Spleen (tissue), 11 donors: Measurements from ENCODE around the gene CTBP1. TPM values are rescaled to one million over a fixed set of nuclear protein-coding genes. Genes with fewer than 3 reads are reported as not detected.

Source experiments
- DNase-seq: peaks from one replicate; pipeline ENCODE4 v3.0.0-alpha.2; 2020
- H3K27ac ChIP-seq, 8 donors: fragments of 200-600 bp; sonication (generic) in 7 of 8; 1 replicate in 4 of 8; 2 replicates in 4 of 8; pipeline versions ENCODE4 v1.5.0 to v1.8.0; 2016 to 2021; ENCODE audit warnings: inconsistent platforms in 4 of 8, mild to moderate bottlenecking in 4 of 8, moderate library complexity in 1 of 8
- H3K27me3 ChIP-seq, 7 donors: fragments of 200-600 bp; sonication (generic) in 6 of 7; replicated peaks in 1 of 7; 1 replicate in 4 of 7; 2 replicates in 3 of 7; pipeline versions ENCODE4 v1.5.0 to v1.8.0; 2016 to 2021; ENCODE audit warnings: inconsistent platforms in 3 of 7, mild to moderate bottlenecking in 1 of 7
- H3K36me3 ChIP-seq, 6 donors: fragments of 200-600 bp; sonication (generic) in 5 of 6; 1 replicate in 4 of 6; 2 replicates in 2 of 6; pipeline versions ENCODE4 v1.5.0 to v1.8.0; 2016 to 2021; ENCODE audit warnings: inconsistent platforms in 2 of 6
- H3K4me1 ChIP-seq, 6 donors: fragments of 200-600 bp; sonication (generic) in 5 of 6; 1 replicate in 3 of 6; 2 replicates in 3 of 6; pipeline versions ENCODE4 v1.5.0 to v1.8.0; 2016 to 2021; ENCODE audit warnings: inconsistent platforms in 3 of 6
- H3K4me3 ChIP-seq, 8 donors: fragments of 200-600 bp; sonication (generic) in 7 of 8; 1 replicate in 4 of 8; 2 replicates in 4 of 8; pipeline versions ENCODE4 v1.5.0 to v1.8.0; 2016 to 2021; ENCODE audit warnings: inconsistent platforms in 4 of 8, mild to moderate bottlenecking in 4 of 8, moderate library complexity in 2 of 8
- H3K9me3 ChIP-seq, 8 donors: fragments of 200-600 bp; sonication (generic) in 7 of 8; 1 replicate in 4 of 8; 2 replicates in 4 of 8; pipeline versions ENCODE4 v1.5.0 to v1.8.0; 2016 to 2021; ENCODE audit warnings: inconsistent platforms in 4 of 8
- POLR2A ChIP-seq, 3 donors: fragments of 450-650 bp; IDR thresholded peaks; one replicate each; pipeline ENCODE4 v1.5.1; 2017; ENCODE audit warnings: antibody characterized with exemption in 3 of 3, mild to moderate bottlenecking in 1 of 3
- POLR2AphosphoS5 ChIP-seq, 3 donors: sonication (generic); formaldehyde crosslinking; IDR thresholded peaks; one replicate each; pipeline ENCODE4 v1.5.1; 2017; ENCODE audit warnings: antibody characterized with exemption in 3 of 3
- WGBS, 5 donors: extraction: QIAGEN DNeasy Blood & Tissue Kit in 3 of 5; methylation state at CpG; one replicate each; pipeline versions ENCODE4 v1.1.5 to v1.1.7; 2013 to 2018; 5-methylcytosine and 5-hydroxymethylcytosine counted together
- intact Hi-C: fragments of 100-400 bp; cut with DNase I; formaldehyde crosslinking; loops from one replicate; pipeline ENCODE4 v1.15.0; 2023; ENCODE audit warnings: low total_unique reads
- polyA plus RNA-seq, 3 donors: library from polyadenylated mRNA; stranded (reverse); fragments of 200-250 nt; gene quantifications; one replicate each; pipeline ENCODE4 v1.2.1, GENCODE V29; 2013
- total RNA-seq, 7 donors: library from RNA; depleted of rRNA in 3 of 7; stranded (reverse); fragments of >200 nt in 3 of 7; fragmentation: NEBNext Ultra II Directional in 4 of 7; extraction: Animal tissue kit (Norgen Biotek cat#: 25700) in 4 of 7; gene quantifications; one replicate each; pipeline versions ENCODE4 v1.1.0 to v1.2.1, GENCODE V29; 2016 to 2021
- TF ChIP-seq, protein P1 (sequence below), 11 experiments: fragments of 200-600 bp in 7 of 11; fragments of 450-650 bp in 4 of 11; sonication (generic) in 4 of 11; IDR thresholded peaks in 8 of 11; conservative IDR thresholded peaks in 3 of 11; 1 replicate in 7 of 11; 2 replicates in 4 of 11; pipeline versions ENCODE4 v1.4.0 to v1.8.0; 2016 to 2021; ENCODE audit warnings: antibody characterized with exemption in 11 of 11, inconsistent platforms in 4 of 11, mild to moderate bottlenecking in 1 of 11
- donor health status: healthy with polysubstance abuse.
- donor health status: DM: no; HTN: no; CAD: no; lungs with moderate emphysema.
- donor health status: DM: no; HTN: no; CAD: no.
- donor health status: Bipolar disorder and iron deficiency.
- donor health status: healthy.
- donor health status: DM: no; HTN: no; CAD: no.
- donor health status: DM: yes; HTN: yes; CAD: no.

Gene CTBP1
- total and polyA plus RNA-seq, 10 donors: 101 to 226 (median 187) TPM

DNA sequence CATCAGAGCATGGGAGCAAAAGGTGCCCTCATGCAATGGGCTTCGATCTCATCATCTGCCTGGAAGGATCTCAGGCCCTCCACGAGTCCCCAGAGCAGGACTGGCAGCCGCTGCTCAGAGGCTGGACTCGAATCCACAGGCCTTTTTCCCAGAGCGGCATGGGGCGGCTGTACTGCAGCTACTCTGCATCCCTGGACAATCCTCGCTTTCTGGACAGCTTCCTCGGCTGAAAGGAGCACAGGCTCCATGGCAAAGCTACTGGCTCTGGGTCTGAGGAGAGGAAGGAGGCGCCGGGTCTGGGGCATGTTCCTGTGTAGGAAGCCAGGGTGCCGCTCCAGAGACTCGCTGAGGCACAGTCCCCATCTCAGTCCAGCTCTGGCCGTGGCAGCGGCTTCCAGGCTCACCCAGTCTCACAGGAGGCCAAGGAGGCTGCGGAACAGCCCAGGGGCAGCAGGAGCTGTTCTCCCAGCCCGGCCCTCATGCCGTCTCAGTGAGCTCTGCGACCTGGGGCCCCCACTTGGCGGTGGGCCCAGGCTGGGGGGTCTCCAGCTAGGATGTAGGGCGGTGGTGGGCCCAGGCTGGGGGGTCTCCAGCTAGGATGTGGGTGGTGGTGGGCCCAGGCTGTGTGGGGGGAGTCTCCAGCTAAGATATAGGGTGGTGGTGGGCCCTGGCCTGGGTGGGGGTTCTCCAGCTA is 73.8 kb downstream of the CTBP1 start:
- Histone ChIP-seq H3K9me3 (peaks cover 0 to 7% (median 5%) of the 10 kb centered on the region in 8 donors), H3K27ac (no peak overlapping the region), H3K4me1 (peaks cover 13 to 64% (median 38%) of the 10 kb centered on the region in 6 donors), H3K27me3 (peaks cover 0 to 40% (median 29%) of the 10 kb centered on the region in 7 donors), H3K36me3 (peaks cover 0 to 10% (median 0%) of the 10 kb centered on the region in 6 donors), H3K4me3 (no peak overlapping the region)
- TF ChIP-seq POLR2A (IDR thresholded peaks at IDR 0.05): no peak
- TF ChIP-seq, protein P1, sequence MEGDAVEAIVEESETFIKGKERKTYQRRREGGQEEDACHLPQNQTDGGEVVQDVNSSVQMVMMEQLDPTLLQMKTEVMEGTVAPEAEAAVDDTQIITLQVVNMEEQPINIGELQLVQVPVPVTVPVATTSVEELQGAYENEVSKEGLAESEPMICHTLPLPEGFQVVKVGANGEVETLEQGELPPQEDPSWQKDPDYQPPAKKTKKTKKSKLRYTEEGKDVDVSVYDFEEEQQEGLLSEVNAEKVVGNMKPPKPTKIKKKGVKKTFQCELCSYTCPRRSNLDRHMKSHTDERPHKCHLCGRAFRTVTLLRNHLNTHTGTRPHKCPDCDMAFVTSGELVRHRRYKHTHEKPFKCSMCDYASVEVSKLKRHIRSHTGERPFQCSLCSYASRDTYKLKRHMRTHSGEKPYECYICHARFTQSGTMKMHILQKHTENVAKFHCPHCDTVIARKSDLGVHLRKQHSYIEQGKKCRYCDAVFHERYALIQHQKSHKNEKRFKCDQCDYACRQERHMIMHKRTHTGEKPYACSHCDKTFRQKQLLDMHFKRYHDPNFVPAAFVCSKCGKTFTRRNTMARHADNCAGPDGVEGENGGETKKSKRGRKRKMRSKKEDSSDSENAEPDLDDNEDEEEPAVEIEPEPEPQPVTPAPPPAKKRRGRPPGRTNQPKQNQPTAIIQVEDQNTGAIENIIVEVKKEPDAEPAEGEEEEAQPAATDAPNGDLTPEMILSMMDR (IDR thresholded peaks at IDR 0.05 in 8 of 11, conservative IDR thresholded peaks at IDR 0.05 in 3 of 11): no peak
- peak in 1 of 3 donors; percentile 18 for TF ChIP-seq POLR2AphosphoS5 (IDR thresholded peaks at IDR 0.05)
- WGBS, 5 donors: 89 to 96% (median 91%) methylated on average over 15 to 20 of the region's 20 CpGs
- intact Hi-C loops: no loop called here
- no peak for DNase-seq

DNA sequence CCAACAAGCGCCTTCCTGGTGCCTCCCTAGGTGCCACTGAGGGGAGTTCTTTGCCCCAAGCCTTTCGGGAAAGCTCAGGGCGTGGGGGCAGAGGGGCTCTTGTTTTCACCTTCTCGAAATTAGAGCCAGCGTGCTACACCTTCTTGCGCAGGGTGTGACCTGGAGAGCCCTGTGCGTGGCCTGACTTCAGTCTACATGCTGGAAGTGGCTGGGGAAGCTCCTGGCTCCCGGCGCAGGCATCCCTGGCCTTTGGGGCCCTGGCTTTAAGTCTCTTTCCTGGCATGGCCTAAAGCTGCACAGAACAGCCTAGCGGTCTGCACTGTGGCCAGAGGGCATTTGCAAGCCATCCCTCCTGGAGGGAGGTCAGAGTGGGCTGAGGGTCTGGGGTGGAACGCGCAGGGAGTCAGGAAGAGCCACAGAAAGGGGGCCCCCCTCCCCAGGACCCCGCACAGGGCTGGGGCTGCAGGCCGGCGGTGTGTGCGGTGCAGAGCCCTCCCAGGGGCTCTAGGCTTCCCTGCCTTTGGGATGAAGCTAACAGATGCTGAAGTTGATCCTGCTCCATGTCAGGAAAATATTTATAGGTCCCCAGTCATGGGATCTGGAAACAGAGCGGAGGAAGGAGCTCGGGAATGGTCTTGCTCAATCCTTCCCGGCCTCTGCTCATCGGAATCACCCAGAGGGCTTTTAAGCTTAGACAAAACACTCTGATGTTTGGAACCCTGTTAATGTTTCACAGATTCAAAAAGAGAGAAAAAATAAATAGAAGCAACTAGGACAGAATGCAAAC is 75.8 kb downstream of the CTBP1 start:
- H3K36me3 ChIP-seq: peaks cover 0 to 22% (median 0%) of the 10 kb centered on the region in 6 donors
- H3K27ac ChIP-seq: peak overlapping the region in 4 of 8 donors; percentile 11 to 76 (median 37)
- TF ChIP-seq, protein P1 (IDR thresholded peaks at IDR 0.05 in 8 of 11, conservative IDR thresholded peaks at IDR 0.05 in 3 of 11): no peak
- peak in 1 of 3 donors; percentile 29 for TF ChIP-seq POLR2AphosphoS5 (IDR thresholded peaks at IDR 0.05)
- H3K4me3 ChIP-seq: no peak overlapping the region
- no peaks in the 10 kb centered on the region for H3K9me3 ChIP-seq
- peaks cover 0 to 55% (median 30%) of the 10 kb centered on the region in 7 donors for H3K27me3 ChIP-seq
- WGBS, 5 donors: 60 to 74% (median 61%) methylated on average over 15 to 20 of the region's 20 CpGs
- H3K4me1 ChIP-seq: peaks cover 13 to 71% (median 41%) of the 10 kb centered on the region in 6 donors
- DNase-seq: no peak
- intact Hi-C loops: no loop called here

DNA sequence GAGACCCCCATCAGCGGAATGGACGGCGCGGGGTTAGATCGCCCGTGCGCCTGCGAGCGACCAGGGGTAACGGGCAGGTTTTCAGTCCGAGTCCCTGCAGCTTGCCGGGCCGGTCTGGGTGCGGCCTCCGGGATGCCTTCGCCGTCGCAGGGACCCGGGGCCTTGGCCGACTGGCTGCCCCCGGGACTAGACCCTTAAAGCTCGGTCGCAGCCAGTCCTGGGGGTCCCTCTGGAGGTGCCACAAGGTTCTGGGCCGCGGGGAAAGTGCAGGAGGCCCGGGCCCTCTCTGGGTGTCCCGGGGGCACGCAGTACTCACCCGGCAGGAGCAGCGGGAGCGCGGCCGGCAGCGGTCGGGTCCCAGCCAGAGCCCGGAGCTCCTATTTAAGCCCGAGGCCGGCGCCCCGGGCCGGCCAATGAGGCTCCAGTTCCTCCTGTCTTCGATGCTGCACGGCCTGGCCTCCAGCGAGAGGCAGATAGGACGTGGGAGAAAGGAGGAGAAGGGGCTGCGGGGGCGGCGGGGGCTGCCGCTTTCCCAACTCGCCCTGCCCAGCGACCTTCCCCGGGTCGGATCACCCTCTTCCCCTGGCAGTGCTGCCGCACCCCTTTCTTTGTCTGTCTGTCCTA is 76.6 kb downstream of the CTBP1 start, which contains the start of gene SPON2:
TSS of gene SPON2 (minus strand) at position 356 of the 624 bp plus-strand sequence.
- Histone ChIP-seq H3K36me3 (peaks cover 0 to 22% (median 0%) of the 10 kb centered on the region in 6 donors), H3K27me3 (peaks cover 0 to 55% (median 30%) of the 10 kb centered on the region in 7 donors), H3K4me1 (peaks cover 13 to 71% (median 44%) of the 10 kb centered on the region in 6 donors), H3K9me3 (no peaks in the 10 kb centered on the region), H3K27ac (peak within 1 kb of the TSS in 6 of 8 donors; percentile 44 to 76 (median 54)), H3K4me3 (peak within 1 kb of the TSS; percentile 22 to 70 (median 40))
- intact Hi-C loops: no loop called here
- TF ChIP-seq POLR2AphosphoS5 (IDR thresholded peaks at IDR 0.05): peak in 2 of 3 donors; percentile 11 to 50
- TF ChIP-seq, protein P1 (IDR thresholded peaks at IDR 0.05 in 8 of 11, conservative IDR thresholded peaks at IDR 0.05 in 3 of 11): no peak
- peak; percentile 81 for DNase-seq
- WGBS, 5 donors: 3 to 7% (median 4%) methylated on average over 24 to 54 of the region's 54 CpGs
